H1 (cell line): ENCODE data around the gene RNF151. TPM values are rescaled to one million over a fixed set of nuclear protein-coding genes. Genes with fewer than 3 reads are reported as not detected.

ENCODE experiments used
- CTCF ChIA-PET: fragments of 300-600 bp; sonication (Branson Sonifier 250); formaldehyde crosslinking; loops from one replicate; lab custom pipeline; 2021; ENCODE audit not compliant: partially characterized antibody; lab: Charles Lee
- POLR2A ChIA-PET: fragments of 300-600 bp; sonication (Branson Sonifier 250); formaldehyde crosslinking; loops from one replicate; lab custom pipeline; 2021; ENCODE audit warnings: inconsistent platforms; ENCODE audit not compliant: partially characterized antibody; lab: Charles Lee
- DNase-seq, 2 experiments: peaks; one replicate each; pipeline versions ENCODE4 v3.0.0 to v3.0.0-alpha.2; 2010 to 2022; ENCODE audit warnings: low spot score in 2 of 2, low read depth in 1 of 2, mixed read lengths in 1 of 2
- FAIRE-seq: peaks from 2 replicates; lab custom pipeline; 2011; peaks lifted over from hg19 to GRCh38; lab: Jason Lieb, UNC
- H2AFZ ChIP-seq: 2 replicates; pipeline ENCODE4 v1.8.1; 2012; ENCODE audit warnings: low read length, inconsistent platforms
- H2AK5ac ChIP-seq: 2 replicates; pipeline ENCODE4 v1.6.1; 2013; ENCODE audit warnings: low read depth, low read length
- H2BK120ac ChIP-seq: replicated peaks from 2 replicates; pipeline ENCODE3; 2013; ENCODE audit warnings: low read depth, low read length, inconsistent platforms
- H2BK12ac ChIP-seq: 2 replicates; pipeline ENCODE4 v1.6.1; 2013; ENCODE audit warnings: low read depth, low read length
- H2BK15ac ChIP-seq: 2 replicates; pipeline ENCODE4 v1.6.1; 2013; ENCODE audit warnings: low read length
- H2BK20ac ChIP-seq: 2 replicates; pipeline ENCODE4 v1.6.1; 2013; ENCODE audit warnings: low read length
- H2BK5ac ChIP-seq: 2 replicates; pipeline ENCODE4 v1.6.1; 2013; ENCODE audit warnings: low read depth, low read length
- H3K14ac ChIP-seq: 2 replicates; pipeline ENCODE4 v1.6.1; 2013; ENCODE audit warnings: inconsistent platforms; ENCODE audit not compliant: insufficient read length
- H3K18ac ChIP-seq: 2 replicates; pipeline ENCODE4 v1.6.1; 2013; ENCODE audit warnings: low read length; ENCODE audit errors: extremely low read depth
- H3K23ac ChIP-seq: 2 replicates; pipeline ENCODE4 v1.6.1; 2013; ENCODE audit warnings: inconsistent platforms; ENCODE audit not compliant: insufficient read length
- H3K23me2 ChIP-seq: 2 replicates; pipeline ENCODE4 v1.6.1; 2013; ENCODE audit warnings: low read depth, low read length
- H3K27ac ChIP-seq: 2 replicates; pipeline ENCODE4 v1.6.1; 2011; ENCODE audit warnings: low read depth, low read length, inconsistent platforms
- H3K27me3 ChIP-seq, 4 experiments: replicated peaks in 1 of 4; 1 replicate in 1 of 4; 2 replicates in 3 of 4; pipeline versions ENCODE4 v1.6.1 to v1.8.1; 2011 to 2013; ENCODE audit warnings: low read length in 3 of 4, mild to moderate bottlenecking in 3 of 4, inconsistent platforms in 2 of 4, mixed read lengths in 2 of 4, moderate library complexity in 1 of 4; ENCODE audit not compliant: control insufficient read depth in 3 of 4, insufficient read depth in 3 of 4; ENCODE audit errors: extremely low read depth in 1 of 4
- H3K36me3 ChIP-seq, 4 experiments: 2 replicates each; pipeline versions ENCODE4 v1.6.1 to v1.8.1; 2011 to 2013; ENCODE audit warnings: mild to moderate bottlenecking in 4 of 4, low read length in 3 of 4, moderate library complexity in 2 of 4, control low read depth in 1 of 4, inconsistent platforms in 1 of 4; ENCODE audit not compliant: insufficient read depth in 4 of 4, control insufficient read depth in 2 of 4
- H3K4ac ChIP-seq: replicated peaks from 2 replicates; pipeline ENCODE3; 2013; ENCODE audit warnings: low read length, low read depth, mixed read lengths, inconsistent platforms; ENCODE audit not compliant: insufficient read length
- H3K4me1 ChIP-seq, 4 experiments: replicated peaks in 1 of 4; 1 replicate in 1 of 4; 2 replicates in 3 of 4; pipeline versions ENCODE4 v1.6.1 to v1.8.1; 2011 to 2013; ENCODE audit warnings: low read length in 3 of 4, inconsistent platforms in 2 of 4, mixed read lengths in 1 of 4; ENCODE audit not compliant: insufficient read depth in 4 of 4, control insufficient read depth in 3 of 4
- H3K4me2 ChIP-seq, 2 experiments: 2 replicates each; pipeline versions ENCODE4 v1.6.1 to v1.8.1; 2011 to 2013; ENCODE audit warnings: low read depth in 2 of 2, low read length in 2 of 2, control low read depth in 1 of 2, inconsistent platforms in 1 of 2, mild to moderate bottlenecking in 1 of 2; ENCODE audit not compliant: insufficient read depth in 1 of 2
- H3K4me3 ChIP-seq, 4 experiments: fragments of 200-600, 300-600 bp in 1 of 4; sonication (generic), shearing (Covaris generic), sonication (Bioruptor Twin) in 1 of 4; 2 replicates each; pipeline versions ENCODE4 v1.5.1 to v1.8.1; 2011 to 2016; ENCODE audit warnings: low read length in 4 of 4, low read depth in 3 of 4, control low read depth in 2 of 4, inconsistent platforms in 2 of 4, mild to moderate bottlenecking in 2 of 4, mixed read lengths in 1 of 4, moderate library complexity in 1 of 4; ENCODE audit not compliant: insufficient read depth in 2 of 4; ENCODE audit errors: extremely low read depth in 1 of 4
- H3K56ac ChIP-seq: replicated peaks from 2 replicates; pipeline ENCODE3; 2013; ENCODE audit warnings: low read depth, mild to moderate bottlenecking, mixed read lengths, low read length, inconsistent platforms; ENCODE audit not compliant: insufficient read length
- H3K79me1 ChIP-seq: 2 replicates; pipeline ENCODE4 v1.6.1; 2013; ENCODE audit warnings: low read depth, low read length, control low read depth
- H3K79me2 ChIP-seq, 2 experiments: 2 replicates each; pipeline versions ENCODE4 v1.6.1 to v1.8.1; 2012 to 2013; ENCODE audit warnings: low read length in 2 of 2, mild to moderate bottlenecking in 2 of 2, inconsistent platforms in 1 of 2; ENCODE audit not compliant: insufficient read depth in 2 of 2, control insufficient read depth in 1 of 2
- H3K9ac ChIP-seq, 4 experiments: replicated peaks in 1 of 4; 1 replicate in 1 of 4; 2 replicates in 3 of 4; pipeline versions ENCODE4 v1.6.1 to v1.8.1; 2011 to 2013; ENCODE audit warnings: low read depth in 3 of 4, low read length in 3 of 4, control low read depth in 2 of 4, mild to moderate bottlenecking in 2 of 4, moderate library complexity in 2 of 4, inconsistent platforms in 1 of 4; ENCODE audit errors: extremely low read depth in 1 of 4
- H3K9me3 ChIP-seq, 2 experiments: 2 replicates each; pipeline versions ENCODE4 v1.6.1 to v1.8.1; 2012 to 2013; ENCODE audit warnings: mild to moderate bottlenecking in 2 of 2, moderate library complexity in 2 of 2, control low read depth in 1 of 2, inconsistent platforms in 1 of 2, low read depth in 1 of 2, low read length in 1 of 2, mixed read lengths in 1 of 2; ENCODE audit not compliant: insufficient read depth in 2 of 2
- H4K20me1 ChIP-seq, 2 experiments: replicated peaks in 1 of 2; 2 replicates each; pipeline versions ENCODE3 to v1.8.1; 2011 to 2013; ENCODE audit warnings: inconsistent platforms in 2 of 2, low read length in 2 of 2, mild to moderate bottlenecking in 1 of 2; ENCODE audit not compliant: insufficient read depth in 2 of 2, control insufficient read depth in 1 of 2
- H4K5ac ChIP-seq: 2 replicates; pipeline ENCODE4 v1.6.1; 2013; ENCODE audit warnings: low read length, low read depth, mixed read lengths, inconsistent platforms; ENCODE audit not compliant: insufficient read length
- H4K8ac ChIP-seq: 2 replicates; pipeline ENCODE4 v1.8.0; 2013; ENCODE audit warnings: mild to moderate bottlenecking, moderate library complexity, low read length, inconsistent platforms; ENCODE audit not compliant: insufficient read depth; ENCODE audit errors: extremely low read depth
- H4K91ac ChIP-seq: replicated peaks from 2 replicates; pipeline ENCODE3; 2013; ENCODE audit warnings: low read length, mixed read lengths, inconsistent platforms; ENCODE audit not compliant: insufficient read length
- CREB1 ChIP-seq: IDR thresholded peaks from 2 replicates; pipeline ENCODE4 v1.6.1; 2012; ENCODE audit warnings: inconsistent platforms
- E2F6 ChIP-seq: IDR thresholded peaks from 2 replicates; pipeline ENCODE4 v1.6.1; 2012; ENCODE audit warnings: inconsistent platforms
- EZH2 ChIP-seq: fragments of 200-600 bp; sonication (generic); IDR thresholded peaks from 2 replicates; pipeline ENCODE4 v1.7.1; 2012; ENCODE audit warnings: low read depth, mild to moderate bottlenecking, moderate library complexity, low read length, inconsistent platforms; ENCODE audit not compliant: severe bottlenecking
- JUND ChIP-seq: IDR thresholded peaks from 2 replicates; pipeline ENCODE4 v1.6.1; 2011; ENCODE audit warnings: mild to moderate bottlenecking, improper control_type of control experiment, low read length
- KDM5A ChIP-seq: fragments of 200-600 bp; IDR thresholded peaks from 2 replicates; pipeline ENCODE4 v1.7.1; 2012; ENCODE audit warnings: mild to moderate bottlenecking, low read length, inconsistent platforms, mixed read lengths
- MAFK ChIP-seq: IDR thresholded peaks from 2 replicates; pipeline ENCODE4 v1.6.1; 2012; ENCODE audit warnings: low read depth, mild to moderate bottlenecking, improper control_type of control experiment, low read length
- WGBS, 2 experiments: shearing (Covaris generic) in 1 of 2; methylation state at CpG; one replicate each; pipeline versions ENCODE4 v1.1.6 to v1.1.7; 2013 to 2015; ENCODE audit warnings: low lambda C conversion rate in 2 of 2, mixed read lengths in 2 of 2, inconsistent platforms in 1 of 2, low coverage in 1 of 2, missing lambda C conversion rate in 1 of 2; ENCODE audit not compliant: insufficient replicate concordance in 2 of 2, insufficient coverage in 1 of 2, insufficient read length in 1 of 2; ENCODE audit errors: extremely low coverage in 1 of 2, missing lambda C conversion rate in 1 of 2; 5-methylcytosine and 5-hydroxymethylcytosine counted together
- polyA plus RNA-seq, 7 experiments: library from polyadenylated mRNA; depleted of rRNA in 3 of 7; stranded (reverse) in 5 of 7; unstranded in 2 of 7; fragments of >200 nt in 5 of 7; fragments of 200-250 nt in 2 of 7; gene quantifications; 1 replicate in 5 of 7; 2 replicates in 1 of 7; 4 replicates in 1 of 7; pipeline versions ENCODE4 v1.2.1 to v1.2.3, GENCODE V29; 2011 to 2013; ENCODE audit warnings: missing spikeins in 2 of 7, mixed read lengths in 2 of 7
- total RNA-seq: library from RNA; stranded (reverse); fragmentation: NEBNext Ultra II Directional; extraction: Animal tissue kit (Norgen Biotek cat#: 25700); gene quantifications from 2 replicates; pipeline ENCODE4 v1.2.1, GENCODE V29; 2021

Gene RNF151
- total and polyA plus RNA-seq, 2 of the 8 experiments (the other 6 are each of a cell fraction or from before 2014, with no cell fraction given) = not detected

- H3K4ac ChIP-seq = no peak overlapping the region
- no peak overlapping the region for H3K4me2 ChIP-seq
- peaks cover 0 to 2% (median 1%) of the 10 kb centered on the region in 4 experiments; a peak in 5 of 7 replicates for H3K27me3 ChIP-seq
- peaks cover 11 to 33% (median 22%) of the 10 kb centered on the region in 4 experiments; a peak in 7 of 8 replicates for H3K36me3 ChIP-seq
- H4K5ac ChIP-seq = no peak overlapping the region
- ChIA-PET CTCF (interaction anchor here (1.3 kb wide), 1 partner anchor 30 kb away, joined by 3 read pairs; no protein-coding TSS in a partner anchor), POLR2A (interaction anchor here (1.1 to 28.2 kb wide), 5 partner anchors 8 to 32 kb away, joined by 3 to 736 read pairs (median 5); partner anchors contain the start of genes GFER, MSRB1, NDUFB10 and RNF151)
- 92% methylated on average over 34 of the region's 42 CpGs; no CpG with 5 or more reads in 1 of the 2 experiments for WGBS, 2 experiments
- no peak overlapping the region for H2BK15ac ChIP-seq
- no peak overlapping the region for H2AFZ ChIP-seq
- H3K9ac ChIP-seq = no peak overlapping the region
- no peak overlapping the region for H4K91ac ChIP-seq
- no peak overlapping the region for H2AK5ac ChIP-seq
- H2BK20ac ChIP-seq = no peak overlapping the region
- no peak overlapping the region for H3K14ac ChIP-seq
- H3K4me3 ChIP-seq = no peak overlapping the region
- peaks cover 12% of the 10 kb centered on the region for H3K23me2 ChIP-seq
- no peak overlapping the region for H3K27ac ChIP-seq
- no peaks in the 10 kb centered on the region for H3K9me3 ChIP-seq
- no peak overlapping the region for H2BK12ac ChIP-seq
- H2BK120ac ChIP-seq = no peak overlapping the region
- no peak overlapping the region for H3K18ac ChIP-seq
- H2BK5ac ChIP-seq = no peak overlapping the region
- DNase-seq (no peak), FAIRE-seq (no peak)
- no peak overlapping the region for H3K56ac ChIP-seq
- H3K4me1 ChIP-seq = peaks cover 0 to 12% (median 8%) of the 10 kb centered on the region in 4 experiments; a peak in 5 of 7 replicates
- H4K8ac ChIP-seq = peak overlapping the region; percentile 35; the same call in 1 of the 2 replicates
- H3K23ac ChIP-seq = no peak overlapping the region
- H3K79me1 ChIP-seq = peaks cover 12% of the 10 kb centered on the region; the same call in 1 of the 2 replicates
- H3K79me2 ChIP-seq = peaks cover 3 to 16% of the 10 kb centered on the region in 2 experiments; a peak in 2 of 4 replicates
- peaks cover 2 to 24% of the 10 kb centered on the region in 2 experiments for H4K20me1 ChIP-seq
- TF ChIP-seq KDM5A (no peak), JUND (no peak), EZH2 (no peak), CREB1 (no peak), MAFK (no peak), E2F6 (no peak)
These were observed 7.8 kb downstream of the RNF151 start for GRCh38 chr16:1974157-1975070.
